Anterior cingulate cortex (tissue), 58 donors: ENCODE measurements around the gene ZNF280C.

Source experiments
- DNase-seq, 58 donors: peaks; one replicate each; lab custom pipeline; 2025; lab: John Stamatoyannopoulos, UW

Gene ZNF280C

GRCh38 chrX:130179170-130179569, 89.5 kb downstream of the ZNF280C start:
- peak in 29 of 58 donors; percentile 1 to 45 (median 8) for DNase-seq

GRCh38 chrX:130176942-130177341, 91.8 kb downstream of the ZNF280C start:
- DNase-seq = no peak

GRCh38 chrX:130176354-130176776, 92.3 kb downstream of the ZNF280C start:
- DNase-seq = no peak

- no peak for DNase-seq
Measured at GRCh38 chrX:130174937-130175336, 93.8 kb downstream of the ZNF280C start.

GRCh38 chrX:130174045-130174704, 94.5 kb downstream of the ZNF280C start:
- peak in 11 of 58 donors; percentile 0 to 28 (median 3) for DNase-seq

- peak in 30 of 58 donors; percentile 0 to 46 (median 8) for DNase-seq
Measured at GRCh38 chrX:130173190-130173895, 95.4 kb downstream of the ZNF280C start.

- peak in 9 of 58 donors; percentile 3 to 41 (median 15) for DNase-seq
Measured at GRCh38 chrX:130172127-130172845, 96.4 kb downstream of the ZNF280C start.

GRCh38 chrX:130171446-130172126, 97.1 kb downstream of the ZNF280C start, which contains the start of gene RAB33A:
Gene RAB33A, plus strand, starts transcription at chrX:130171962. Its CDS starts 101 bp downstream, at chrX:130172063.
- DNase-seq = peak in 57 of 58 donors; percentile 1 to 78 (median 58)

- DNase-seq = peak; percentile 14 to 93 (median 82)
Measured at GRCh38 chrX:130170752-130171445, 97.8 kb downstream of the ZNF280C start.

- no peak for DNase-seq
Measured at GRCh38 chrX:130167040-130167439, 101.7 kb downstream of the ZNF280C start.

- DNase-seq = no peak
Measured at GRCh38 chrX:130166503-130166777, 102.3 kb downstream of the ZNF280C start.

GRCh38 chrX:130165703-130166502, 102.8 kb downstream of the ZNF280C start, which contains the start of gene AIFM1:
Gene AIFM1, minus strand, starts transcription at chrX:130165841. Its CDS starts 185 bp downstream, at chrX:130165656.
- DNase-seq = peak; percentile 39 to 90 (median 82)

GRCh38 chrX:130165181-130165702, 103.5 kb downstream of the ZNF280C start:
- DNase-seq = peak in 17 of 58 donors; percentile 9 to 70 (median 37)

GRCh38 chrX:130163398-130163797, 105.3 kb downstream of the ZNF280C start:
- DNase-seq = no peak

GRCh38 chrX:130162094-130162735, 106.5 kb downstream of the ZNF280C start:
- DNase-seq = no peak

- DNase-seq = no peak
Measured at GRCh38 chrX:130159776-130160175, 108.9 kb downstream of the ZNF280C start.

GRCh38 chrX:130158311-130158710, 110.4 kb downstream of the ZNF280C start:
- DNase-seq = no peak

- DNase-seq = no peak
Measured at GRCh38 chrX:130155564-130155963, 113.1 kb downstream of the ZNF280C start.
